HG03342 (cell line): Measurements from ENCODE around the gene NFXL1.

Experiments
- ATAC-seq: cut with Tn5 transposase; IDR thresholded peaks from one replicate; pipeline ENCODE4 v1.9.1; 2021; ENCODE audit warnings: mild to moderate bottlenecking, moderate library complexity; ENCODE audit not compliant: unreplicated experiment

The NFXL1 gene

GRCh38 chr4:47899639-47900038 is 14.7 kb downstream of the NFXL1 start:
- ATAC-seq = no peak

- no peak for ATAC-seq
Measured at GRCh38 chr4:47891928-47892327, 22.5 kb downstream of the NFXL1 start.

GRCh38 chr4:47882228-47882627 is 32.2 kb downstream of the NFXL1 start:
- no peak for ATAC-seq

- no peak for ATAC-seq
Measured at GRCh38 chr4:47879458-47879857, 34.9 kb downstream of the NFXL1 start.

- ATAC-seq = no peak
Measured at GRCh38 chr4:47876784-47877546, 37.4 kb downstream of the NFXL1 start.

- no peak for ATAC-seq
Measured at GRCh38 chr4:47876310-47876709, 38.1 kb downstream of the NFXL1 start.

- no peak for ATAC-seq
Measured at GRCh38 chr4:47873877-47874541, 40.4 kb downstream of the NFXL1 start.

- no peak for ATAC-seq
Measured at GRCh38 chr4:47863486-47863885, 50.9 kb downstream of the NFXL1 start.

- ATAC-seq = no peak
Measured at GRCh38 chr4:47862297-47862696, 52.1 kb downstream of the NFXL1 start.

GRCh38 chr4:47860305-47860704 is 54.1 kb downstream of the NFXL1 start:
- no peak for ATAC-seq

GRCh38 chr4:47858006-47858405 is 56.4 kb downstream of the NFXL1 start:
- no peak for ATAC-seq

- no peak for ATAC-seq
Measured at GRCh38 chr4:47856713-47857112, 57.7 kb downstream of the NFXL1 start.

- ATAC-seq = no peak
Measured at GRCh38 chr4:47855350-47855749, 59.0 kb downstream of the NFXL1 start.

- ATAC-seq = no peak
Measured at GRCh38 chr4:47852136-47852535, 62.2 kb downstream of the NFXL1 start.

GRCh38 chr4:47849466-47849865 is 64.9 kb downstream of the NFXL1 start:
- no peak for ATAC-seq

GRCh38 chr4:47848041-47848440 is 66.3 kb downstream of the NFXL1 start:
- ATAC-seq = no peak

GRCh38 chr4:47842985-47843384 is 71.4 kb downstream of the NFXL1 start:
- no peak for ATAC-seq

- ATAC-seq = no peak
Measured at GRCh38 chr4:47840291-47840690, 74.1 kb downstream of the NFXL1 start.

GRCh38 chr4:47839259-47839658 is 75.1 kb downstream of the NFXL1 start:
- ATAC-seq = peak; percentile 65

- ATAC-seq = no peak
Measured at GRCh38 chr4:47838445-47838844, 75.9 kb downstream of the NFXL1 start.

GRCh38 chr4:47837908-47838294 is 76.5 kb downstream of the NFXL1 start, which contains the start of gene CORIN:
TSS of gene CORIN (minus strand) at chr4:47838067. CDS start at chr4:47837949, 118 bp downstream.
- no peak for ATAC-seq
